ENCODE results near the gene TMOD3.

TMOD3 gene

GRCh38 chr15:51924156-51925068, 95.0 kb downstream of the TMOD3 start:
- TF ChIP-seq NFRKB (IDR thresholded peaks at IDR 0.05), result no peak
- no peak for TF ChIP-seq HDGF (IDR thresholded peaks at IDR 0.05; ENCODE audit: borderline replicate concordance)
- no peak for TF ChIP-seq CTBP1 (IDR thresholded peaks at IDR 0.05; ENCODE audit: borderline replicate concordance)
- no peak for TF ChIP-seq FOXK2 (IDR thresholded peaks at IDR 0.05)
- no peak for TF ChIP-seq ARNT (IDR thresholded peaks at IDR 0.05)
- TF ChIP-seq ELF4 (IDR thresholded peaks at IDR 0.05), result no peak
- TF ChIP-seq, protein P1, sequence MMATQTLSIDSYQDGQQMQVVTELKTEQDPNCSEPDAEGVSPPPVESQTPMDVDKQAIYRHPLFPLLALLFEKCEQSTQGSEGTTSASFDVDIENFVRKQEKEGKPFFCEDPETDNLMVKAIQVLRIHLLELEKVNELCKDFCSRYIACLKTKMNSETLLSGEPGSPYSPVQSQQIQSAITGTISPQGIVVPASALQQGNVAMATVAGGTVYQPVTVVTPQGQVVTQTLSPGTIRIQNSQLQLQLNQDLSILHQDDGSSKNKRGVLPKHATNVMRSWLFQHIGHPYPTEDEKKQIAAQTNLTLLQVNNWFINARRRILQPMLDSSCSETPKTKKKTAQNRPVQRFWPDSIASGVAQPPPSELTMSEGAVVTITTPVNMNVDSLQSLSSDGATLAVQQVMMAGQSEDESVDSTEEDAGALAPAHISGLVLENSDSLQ (IDR thresholded peaks at IDR 0.05), result no peak
- no peak for TF ChIP-seq SP1 (IDR thresholded peaks at IDR 0.05)
- DNase-seq (ENCODE audit: extremely low spot score), result no peak
- ChIA-PET CTCF (no interaction called here), POLR2A (no interaction called here)

DNA sequence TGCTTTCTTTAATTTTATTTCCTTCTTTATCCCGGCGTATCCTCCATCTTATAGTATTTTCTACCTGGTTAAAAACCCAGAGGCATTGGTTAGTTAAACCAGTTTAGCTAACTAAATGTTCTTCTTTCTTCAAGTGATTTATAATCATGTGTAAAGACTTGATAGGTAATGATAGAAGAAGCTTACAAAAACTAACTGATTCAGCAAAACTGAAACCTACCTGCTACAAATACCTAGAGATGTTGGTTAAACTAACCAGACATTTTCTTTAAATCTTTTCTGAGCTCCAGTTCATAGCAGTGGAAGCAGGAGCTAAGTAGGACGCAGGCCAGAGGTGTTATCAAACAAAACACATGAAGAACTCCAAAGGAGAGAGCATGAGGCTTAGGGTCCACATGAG, 97.4 kb downstream of the TMOD3 start:
- ChIA-PET CTCF (interaction anchor here (0.6 kb wide), 1 partner anchor 42 kb away, joined by 3 read pairs; no protein-coding TSS in a partner anchor), POLR2A (no interaction called here)
- no peak for DNase-seq (ENCODE audit: extremely low spot score)
- TF ChIP-seq NFRKB (IDR thresholded peaks at IDR 0.05) (no peak), FOXK2 (IDR thresholded peaks at IDR 0.05) (no peak), ZNF384 (IDR thresholded peaks at IDR 0.05) (no peak), CTBP1 (IDR thresholded peaks at IDR 0.05; ENCODE audit: borderline replicate concordance) (no peak), FOXM1 (IDR thresholded peaks at IDR 0.05; ENCODE audit: borderline replicate concordance) (no peak)

GRCh38 chr15:51931016-51931415, 101.6 kb downstream of the TMOD3 start:
- TF ChIP-seq FOXA1 (IDR thresholded peaks at IDR 0.05), result no peak
- no peak for TF ChIP-seq CTBP1 (IDR thresholded peaks at IDR 0.05; ENCODE audit: borderline replicate concordance)
- no peak for TF ChIP-seq ARNT (IDR thresholded peaks at IDR 0.05)
- no peak for TF ChIP-seq TARDBP (IDR thresholded peaks at IDR 0.05)
- no peak for TF ChIP-seq ELF4 (IDR thresholded peaks at IDR 0.05)
- TF ChIP-seq SP1 (IDR thresholded peaks at IDR 0.05), result no peak
- DNase-seq (ENCODE audit: extremely low spot score), result no peak
- CTCF ChIA-PET, result no interaction called here
- POLR2A ChIA-PET, result no interaction called here

- ChIA-PET CTCF (no interaction called here), POLR2A (no interaction called here)
- no peak for DNase-seq (ENCODE audit: extremely low spot score)
- TF ChIP-seq SP1 (IDR thresholded peaks at IDR 0.05), result no peak
- TF ChIP-seq ELF4 (IDR thresholded peaks at IDR 0.05), result no peak
- no peak for TF ChIP-seq ZNF384 (IDR thresholded peaks at IDR 0.05)
- no peak for TF ChIP-seq CTBP1 (IDR thresholded peaks at IDR 0.05; ENCODE audit: borderline replicate concordance)
- TF ChIP-seq FOXA1 (IDR thresholded peaks at IDR 0.05), result no peak
- TF ChIP-seq SUZ12 (IDR thresholded peaks at IDR 0.05), result no peak
- no peak for TF ChIP-seq BHLHE40 (IDR thresholded peaks at IDR 0.05; ENCODE audit: borderline replicate concordance)
- no peak for TF ChIP-seq HDGF (IDR thresholded peaks at IDR 0.05; ENCODE audit: borderline replicate concordance)
- no peak for TF ChIP-seq NFRKB (IDR thresholded peaks at IDR 0.05)
- TF ChIP-seq FOXK2 (IDR thresholded peaks at IDR 0.05), result no peak
- TF ChIP-seq, protein P1 (IDR thresholded peaks at IDR 0.05), result no peak
- no peak for TF ChIP-seq FOXM1 (IDR thresholded peaks at IDR 0.05; ENCODE audit: borderline replicate concordance)
- no peak for TF ChIP-seq ARNT (IDR thresholded peaks at IDR 0.05)
- no peak for TF ChIP-seq L3MBTL2 (conservative IDR thresholded peaks at IDR 0.05)
- no peak for TF ChIP-seq TARDBP (IDR thresholded peaks at IDR 0.05)
- no peak for TF ChIP-seq LEF1 (IDR thresholded peaks at IDR 0.05; ENCODE audit: borderline replicate concordance)
These were observed 102.2 kb downstream of the TMOD3 start for GRCh38 chr15:51931638-51932037.

DNA sequence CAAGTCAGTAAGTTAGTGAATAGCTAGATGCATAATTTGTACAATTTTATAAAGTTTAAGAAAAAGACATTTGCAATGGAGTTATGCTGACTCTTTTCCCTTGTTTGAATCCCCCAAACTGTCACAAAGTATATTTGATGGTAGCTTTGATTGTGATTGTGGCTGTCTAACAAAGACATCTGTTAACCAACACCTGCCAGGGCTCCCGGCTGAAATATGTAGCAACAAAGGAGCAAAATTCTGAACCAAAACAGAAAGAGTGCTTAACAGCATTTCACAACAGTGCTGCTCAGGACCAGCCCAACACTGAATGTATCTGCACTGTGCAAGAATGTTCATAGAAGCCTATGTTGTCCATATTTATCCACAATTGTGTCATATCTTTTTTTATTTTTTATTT, 102.7 kb downstream of the TMOD3 start:
- POLR2A ChIA-PET, result no interaction called here
- TF ChIP-seq BHLHE40 (IDR thresholded peaks at IDR 0.05; ENCODE audit: borderline replicate concordance) (no peak), ELF4 (IDR thresholded peaks at IDR 0.05) (no peak), NFRKB (IDR thresholded peaks at IDR 0.05) (no peak), L3MBTL2 (conservative IDR thresholded peaks at IDR 0.05) (no peak), CTBP1 (IDR thresholded peaks at IDR 0.05; ENCODE audit: borderline replicate concordance) (no peak)
- TF ChIP-seq, protein P1 (IDR thresholded peaks at IDR 0.05), result no peak
- CTCF ChIA-PET, result no interaction called here
- no peak for DNase-seq (ENCODE audit: extremely low spot score)

DNA sequence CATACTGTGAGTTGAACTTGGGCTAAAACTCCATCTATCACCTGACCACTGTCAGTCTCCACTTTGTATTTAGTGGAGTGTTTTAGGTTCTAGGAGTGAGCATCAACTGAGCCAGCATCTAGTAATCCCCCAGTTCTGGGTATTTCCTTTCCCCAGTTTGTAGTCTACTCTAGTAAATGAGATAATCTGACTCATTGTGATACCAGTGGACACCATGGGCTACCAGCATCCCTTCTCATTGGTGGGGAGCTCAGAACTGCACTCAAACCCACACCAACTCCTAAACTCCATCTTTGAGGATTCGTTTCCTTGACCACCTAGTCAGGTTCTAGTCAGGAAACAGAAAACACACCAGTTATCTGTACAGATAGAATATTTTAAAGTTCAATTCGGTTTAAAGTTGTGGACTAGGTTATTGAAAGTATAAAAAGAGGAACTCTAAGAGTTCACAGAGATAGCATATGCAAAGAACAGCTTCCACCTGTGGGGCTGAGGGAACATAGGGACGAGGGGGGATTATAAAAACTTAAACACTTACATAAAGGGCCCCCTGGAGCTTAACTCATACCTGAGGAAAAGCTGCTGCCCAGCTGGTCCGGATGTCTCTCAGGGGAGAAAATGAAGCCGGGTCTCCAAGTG, 106.1 kb downstream of the TMOD3 start:
- ChIA-PET POLR2A (no interaction called here), CTCF (no interaction called here)
- no peak for DNase-seq (ENCODE audit: extremely low spot score)
- TF ChIP-seq TARDBP (IDR thresholded peaks at IDR 0.05) (no peak), BHLHE40 (IDR thresholded peaks at IDR 0.05; ENCODE audit: borderline replicate concordance) (no peak), HDGF (IDR thresholded peaks at IDR 0.05; ENCODE audit: borderline replicate concordance) (no peak), CTBP1 (IDR thresholded peaks at IDR 0.05; ENCODE audit: borderline replicate concordance) (no peak), L3MBTL2 (conservative IDR thresholded peaks at IDR 0.05) (no peak), LEF1 (IDR thresholded peaks at IDR 0.05; ENCODE audit: borderline replicate concordance) (no peak), SP1 (IDR thresholded peaks at IDR 0.05) (no peak), NFRKB (IDR thresholded peaks at IDR 0.05) (no peak), ZNF384 (IDR thresholded peaks at IDR 0.05) (no peak), FOXA1 (IDR thresholded peaks at IDR 0.05) (no peak)
